SKM-1 (cell line): Measurements from ENCODE around the gene PRM1.

Source experiments
- DNase-seq: peaks from one replicate; lab custom pipeline; 2025; ENCODE audit not compliant: unreplicated experiment; lab: John Stamatoyannopoulos, UW

PRM1 gene

GRCh38 chr16:11239644-11240632, 41.2 kb downstream of the PRM1 start:
- no peak for DNase-seq

DNA sequence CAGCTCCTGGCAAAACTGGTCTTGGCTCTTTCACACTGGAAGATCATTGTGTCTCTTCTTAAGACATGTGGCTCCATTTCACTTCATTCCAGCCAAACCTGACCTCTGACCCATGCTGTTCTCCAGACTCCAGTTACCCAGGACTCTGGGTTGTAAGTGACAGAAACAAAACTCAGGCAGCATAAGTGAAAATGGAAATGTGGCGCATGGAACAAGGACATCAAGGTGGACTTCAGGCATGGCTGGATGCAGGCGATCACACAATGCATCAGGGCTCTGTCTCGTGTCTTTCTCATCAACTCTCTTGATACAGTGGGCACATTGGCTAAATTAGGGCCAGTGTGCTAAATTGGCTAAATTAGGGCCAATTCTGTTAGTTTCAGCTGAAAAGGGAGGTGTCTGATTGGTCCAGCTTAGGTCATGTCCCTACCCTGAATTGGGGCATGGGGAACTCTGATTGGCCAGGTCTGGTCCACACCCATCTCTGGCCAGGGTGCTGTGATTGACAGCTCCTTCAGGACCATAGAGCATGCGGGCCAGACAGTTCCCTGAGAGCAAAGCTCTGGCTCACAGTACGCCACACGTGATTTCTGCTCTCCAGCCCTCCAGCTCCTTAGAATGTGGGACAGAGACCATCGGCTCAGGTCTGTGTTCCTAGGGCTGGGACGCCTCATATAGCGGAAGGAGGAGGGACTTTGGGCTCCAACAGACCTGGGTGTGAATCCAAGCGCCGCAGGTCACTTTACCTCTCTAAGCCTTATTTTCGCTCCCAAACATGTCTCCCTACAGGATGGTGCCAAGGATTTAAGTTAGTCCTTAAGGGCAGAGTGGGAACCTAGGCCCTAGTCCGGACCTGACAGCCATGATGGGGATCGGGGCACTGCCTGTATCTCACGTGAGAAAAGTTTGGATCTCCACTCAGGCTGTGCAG, 42.6 kb downstream of the PRM1 start:
- no peak for DNase-seq

GRCh38 chr16:11236461-11237254, 44.5 kb downstream of the PRM1 start:
- peak; percentile 95 for DNase-seq

GRCh38 chr16:11235703-11235991, 45.5 kb downstream of the PRM1 start:
- DNase-seq, result no peak

DNA sequence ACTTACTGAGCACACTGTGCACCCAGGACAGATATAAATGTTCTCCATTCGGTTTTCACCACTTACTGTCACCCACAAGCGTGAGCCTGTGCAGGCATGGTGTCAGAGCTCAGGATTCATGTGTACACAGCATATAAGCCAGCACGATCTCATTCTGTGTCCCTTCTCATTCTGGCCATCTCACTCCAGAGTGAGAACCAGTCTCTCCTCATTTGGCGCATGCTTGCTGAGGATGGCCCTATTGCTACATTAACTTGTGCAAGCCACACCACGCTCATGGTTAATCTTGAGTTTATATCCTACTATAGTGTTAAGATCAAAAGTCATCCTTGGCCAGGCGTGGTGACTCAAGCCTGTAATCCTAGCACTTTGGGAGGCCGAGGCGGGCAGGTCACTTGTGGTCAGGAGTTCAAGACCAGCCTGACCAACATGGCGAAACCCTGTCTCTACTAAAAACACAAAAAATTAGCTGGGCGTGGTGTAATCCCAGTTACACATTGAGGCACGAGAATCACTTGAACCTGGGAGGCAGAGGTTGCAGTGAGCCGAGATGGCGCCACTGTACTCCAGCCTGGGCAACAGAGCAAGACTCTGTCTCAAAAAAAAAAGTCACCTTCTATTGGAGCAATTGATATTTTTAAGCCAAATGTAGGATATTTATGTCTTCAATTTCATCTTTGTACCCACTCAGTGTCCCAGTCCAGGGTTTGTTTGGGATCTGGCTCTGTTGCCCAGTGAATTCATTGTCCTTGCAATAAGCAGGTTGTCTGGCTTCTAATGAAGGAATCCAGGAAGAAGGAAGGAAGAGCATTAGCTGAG, 46.0 kb downstream of the PRM1 start:
- DNase-seq, result peak; percentile 37

GRCh38 chr16:11233727-11234376, 47.3 kb downstream of the PRM1 start:
- DNase-seq, result no peak

DNA sequence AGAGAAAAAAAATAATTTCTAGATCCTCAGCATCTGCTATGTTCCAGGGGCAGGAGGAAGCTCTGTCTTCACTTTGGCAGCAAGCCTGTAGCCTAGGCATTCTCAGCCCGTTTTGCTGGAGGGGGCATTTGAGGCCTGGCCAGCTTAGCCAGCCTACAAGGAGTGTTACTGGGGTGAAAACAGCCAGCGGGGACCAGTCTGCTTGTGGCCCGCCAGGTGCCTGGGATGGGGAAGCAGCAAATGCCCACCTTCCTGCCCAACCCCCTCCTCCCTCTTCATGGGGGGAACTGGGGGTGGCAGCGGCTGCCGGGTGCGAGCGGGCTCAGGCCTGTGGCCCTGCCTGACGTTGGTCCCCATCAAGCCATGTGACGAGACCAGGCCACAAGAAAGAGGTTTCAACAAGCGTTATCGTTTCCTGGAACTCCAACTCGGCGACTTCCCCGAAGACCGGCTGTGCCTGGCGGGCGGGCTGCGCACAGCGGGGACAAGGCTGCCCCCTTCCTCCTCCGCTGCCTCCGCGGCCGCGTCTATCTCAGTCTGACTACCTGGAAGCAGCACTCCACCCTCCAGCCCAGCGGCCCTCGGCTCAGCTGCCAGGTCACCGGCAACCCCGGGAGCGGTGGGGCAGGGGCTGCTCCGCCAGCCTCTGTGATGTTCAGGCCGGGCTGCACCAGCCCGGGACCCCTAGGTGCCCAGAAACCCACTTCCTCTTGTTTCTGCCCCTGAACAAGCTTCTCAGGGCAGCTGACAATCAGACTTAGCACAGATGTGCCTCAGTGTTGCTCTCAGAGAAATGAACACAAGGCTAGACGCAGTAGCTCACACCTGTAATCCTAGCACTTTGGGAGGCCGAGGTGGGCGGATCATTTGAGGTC, 48.0 kb downstream of the PRM1 start:
- no peak for DNase-seq

GRCh38 chr16:11232302-11232851, 48.8 kb downstream of the PRM1 start:
- no peak for DNase-seq

- no peak for DNase-seq
Observed at GRCh38 chr16:11231367-11231970, 49.7 kb downstream of the PRM1 start.
